ENCODE results near the gene LOC101059915.
"Not testable (repeated sequence)": the region's sequence is repeated elsewhere in the genome, so short reads cannot be mapped to it uniquely, and the experiment has no call there.

DNA sequence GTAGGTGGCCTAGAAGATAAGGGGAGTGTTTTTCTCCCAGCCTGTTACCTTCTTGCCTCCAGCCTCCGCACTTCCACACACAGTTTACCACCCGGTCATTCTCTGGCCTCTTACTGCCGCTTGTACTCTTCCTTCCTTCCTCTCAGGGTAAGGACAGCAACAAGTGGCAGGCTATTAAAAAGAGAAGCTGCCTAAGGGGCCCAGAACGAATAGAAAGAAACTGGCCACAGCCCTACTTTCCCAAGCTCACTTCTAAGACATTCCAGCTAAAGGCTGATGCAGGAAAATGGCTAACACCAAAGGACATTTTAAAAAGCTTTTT, 31.6 kb downstream of the LOC101059915 start:
- TF ChIP-seq, protein P1, sequence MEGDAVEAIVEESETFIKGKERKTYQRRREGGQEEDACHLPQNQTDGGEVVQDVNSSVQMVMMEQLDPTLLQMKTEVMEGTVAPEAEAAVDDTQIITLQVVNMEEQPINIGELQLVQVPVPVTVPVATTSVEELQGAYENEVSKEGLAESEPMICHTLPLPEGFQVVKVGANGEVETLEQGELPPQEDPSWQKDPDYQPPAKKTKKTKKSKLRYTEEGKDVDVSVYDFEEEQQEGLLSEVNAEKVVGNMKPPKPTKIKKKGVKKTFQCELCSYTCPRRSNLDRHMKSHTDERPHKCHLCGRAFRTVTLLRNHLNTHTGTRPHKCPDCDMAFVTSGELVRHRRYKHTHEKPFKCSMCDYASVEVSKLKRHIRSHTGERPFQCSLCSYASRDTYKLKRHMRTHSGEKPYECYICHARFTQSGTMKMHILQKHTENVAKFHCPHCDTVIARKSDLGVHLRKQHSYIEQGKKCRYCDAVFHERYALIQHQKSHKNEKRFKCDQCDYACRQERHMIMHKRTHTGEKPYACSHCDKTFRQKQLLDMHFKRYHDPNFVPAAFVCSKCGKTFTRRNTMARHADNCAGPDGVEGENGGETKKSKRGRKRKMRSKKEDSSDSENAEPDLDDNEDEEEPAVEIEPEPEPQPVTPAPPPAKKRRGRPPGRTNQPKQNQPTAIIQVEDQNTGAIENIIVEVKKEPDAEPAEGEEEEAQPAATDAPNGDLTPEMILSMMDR (IDR thresholded peaks at IDR 0.05) = not testable (repeated sequence)
- not testable (repeated sequence) for TF ChIP-seq POLR2A (IDR thresholded peaks at IDR 0.05)
